HUES48 (cell line): Measurements from ENCODE around the gene CTRL.

Experiments
- H3K27ac ChIP-seq: one replicate; pipeline ENCODE4 v1.7.0; 2013; ENCODE audit warnings: low read depth, low read length, inconsistent platforms
- H3K27me3 ChIP-seq: 2 replicates; pipeline ENCODE4 v1.6.1; 2013; ENCODE audit warnings: mild to moderate bottlenecking, low read length; ENCODE audit not compliant: control insufficient read depth, insufficient read depth
- H3K36me3 ChIP-seq: 2 replicates; pipeline ENCODE4 v1.6.1; 2013; ENCODE audit warnings: low read length; ENCODE audit not compliant: control insufficient read depth, insufficient read depth
- H3K4me1 ChIP-seq: 2 replicates; pipeline ENCODE4 v1.6.1; 2013; ENCODE audit warnings: mild to moderate bottlenecking, low read length; ENCODE audit not compliant: control insufficient read depth, insufficient read depth
- H3K4me3 ChIP-seq: 2 replicates; pipeline ENCODE4 v1.5.1; 2013; ENCODE audit warnings: mild to moderate bottlenecking, low read depth, low read length
- H3K9ac ChIP-seq: 2 replicates; pipeline ENCODE4 v1.6.1; 2013; ENCODE audit warnings: mild to moderate bottlenecking, low read depth, low read length, moderate library complexity
- H3K9me3 ChIP-seq: 2 replicates; pipeline ENCODE4 v1.6.1; 2013; ENCODE audit warnings: low read length; ENCODE audit not compliant: control insufficient read depth, insufficient read depth

Gene CTRL

GRCh38 chr16:67968400-67969253 lies 37.0 kb upstream of the CTRL start, which contains the start of gene SLC12A4:
TSS of gene SLC12A4 (minus strand) at chr16:67968637. CDS start at chr16:67968553, 84 bp downstream.
- Histone ChIP-seq H3K27me3 (no peaks in the 10 kb centered on the region), H3K4me3 (peak within 1 kb of the TSS; percentile 76), H3K36me3 (0 out of 2 replicates have a peak, but pooled peaks cover 2% of the 10 kb centered on the region), H3K27ac (peak within 1 kb of the TSS; percentile 64), H3K9me3 (no peaks in the 10 kb centered on the region), H3K4me1 (peaks cover 19% of the 10 kb centered on the region), H3K9ac (peak within 1 kb of the TSS; percentile 39)

GRCh38 chr16:67967958-67968399 lies 36.3 kb upstream of the CTRL start:
- H3K36me3 ChIP-seq = peaks cover 7% of the 10 kb centered on the region
- no peaks in the 10 kb centered on the region for H3K27me3 ChIP-seq
- no peaks in the 10 kb centered on the region for H3K9me3 ChIP-seq
- peak overlapping the region; percentile 39 for H3K9ac ChIP-seq
- H3K27ac ChIP-seq = peak overlapping the region; percentile 64
- peaks cover 19% of the 10 kb centered on the region for H3K4me1 ChIP-seq
- peak overlapping the region; percentile 76 for H3K4me3 ChIP-seq

GRCh38 chr16:67967183-67967957 lies 35.7 kb upstream of the CTRL start:
- Histone ChIP-seq H3K27me3 (no peaks in the 10 kb centered on the region), H3K4me1 (peaks cover 19% of the 10 kb centered on the region), H3K27ac (peak overlapping the region; percentile 64), H3K9ac (peak overlapping the region; percentile 39), H3K4me3 (peak overlapping the region; percentile 76), H3K9me3 (no peaks in the 10 kb centered on the region), H3K36me3 (peaks cover 12% of the 10 kb centered on the region)

GRCh38 chr16:67966549-67967182 lies 35.0 kb upstream of the CTRL start:
- H3K9me3 ChIP-seq = no peaks in the 10 kb centered on the region
- H3K4me1 ChIP-seq = peaks cover 19% of the 10 kb centered on the region
- peak overlapping the region; percentile 76; the same call in 1 of the 2 replicates for H3K4me3 ChIP-seq
- peak overlapping the region; percentile 27; the same call in 1 of the 2 replicates for H3K9ac ChIP-seq
- no peaks in the 10 kb centered on the region for H3K27me3 ChIP-seq
- no peak overlapping the region for H3K27ac ChIP-seq
- H3K36me3 ChIP-seq = peaks cover 19% of the 10 kb centered on the region

- Histone ChIP-seq H3K36me3 (peaks cover 26% of the 10 kb centered on the region), H3K9me3 (no peaks in the 10 kb centered on the region), H3K9ac (peak overlapping the region; percentile 27; the same call in 1 of the 2 replicates), H3K27me3 (no peaks in the 10 kb centered on the region), H3K27ac (no peak overlapping the region), H3K4me1 (peaks cover 19% of the 10 kb centered on the region), H3K4me3 (peak overlapping the region; percentile 19; the same call in 1 of the 2 replicates)
Observed at GRCh38 chr16:67965668-67966548, 34.2 kb upstream of the CTRL start.

GRCh38 chr16:67964477-67965131 lies 32.9 kb upstream of the CTRL start:
- H3K4me3 ChIP-seq = no peak overlapping the region
- H3K4me1 ChIP-seq = peaks cover 19% of the 10 kb centered on the region
- no peaks in the 10 kb centered on the region for H3K9me3 ChIP-seq
- peaks cover 40% of the 10 kb centered on the region for H3K36me3 ChIP-seq
- H3K27ac ChIP-seq = no peak overlapping the region
- H3K27me3 ChIP-seq = no peaks in the 10 kb centered on the region
- H3K9ac ChIP-seq = no peak overlapping the region

GRCh38 chr16:67963662-67964321 lies 32.1 kb upstream of the CTRL start:
- H3K4me1 ChIP-seq = peaks cover 14% of the 10 kb centered on the region
- no peaks in the 10 kb centered on the region for H3K9me3 ChIP-seq
- H3K9ac ChIP-seq = no peak overlapping the region; the same call in 1 of the 2 replicates
- peak overlapping the region; percentile 44; the same call in 1 of the 2 replicates for H3K4me3 ChIP-seq
- peaks cover 47% of the 10 kb centered on the region for H3K36me3 ChIP-seq
- no peak overlapping the region for H3K27ac ChIP-seq
- no peaks in the 10 kb centered on the region for H3K27me3 ChIP-seq

- Histone ChIP-seq H3K27ac (no peak overlapping the region), H3K9me3 (no peaks in the 10 kb centered on the region), H3K36me3 (peaks cover 52% of the 10 kb centered on the region), H3K4me3 (no peak overlapping the region; the same call in 1 of the 2 replicates), H3K27me3 (no peaks in the 10 kb centered on the region), H3K9ac (no peak overlapping the region; the same call in 1 of the 2 replicates), H3K4me1 (peaks cover 13% of the 10 kb centered on the region)
Observed at GRCh38 chr16:67963292-67963661, 31.6 kb upstream of the CTRL start.

- H3K4me3 ChIP-seq = no peak overlapping the region
- peaks cover 62% of the 10 kb centered on the region for H3K36me3 ChIP-seq
- peaks cover 8% of the 10 kb centered on the region for H3K4me1 ChIP-seq
- no peaks in the 10 kb centered on the region for H3K9me3 ChIP-seq
- no peak overlapping the region for H3K27ac ChIP-seq
- H3K9ac ChIP-seq = no peak overlapping the region
- no peaks in the 10 kb centered on the region for H3K27me3 ChIP-seq
Observed at GRCh38 chr16:67962135-67962534, 30.5 kb upstream of the CTRL start.
